HG02759 (cell line): ENCODE results near the gene MARCHF3.

ENCODE experiments used
- ATAC-seq: cut with Tn5 transposase; IDR thresholded peaks from one replicate; pipeline ENCODE4 v1.9.1; 2021; ENCODE audit warnings: mild to moderate bottlenecking, moderate library complexity; ENCODE audit not compliant: unreplicated experiment

MARCHF3 gene

DNA sequence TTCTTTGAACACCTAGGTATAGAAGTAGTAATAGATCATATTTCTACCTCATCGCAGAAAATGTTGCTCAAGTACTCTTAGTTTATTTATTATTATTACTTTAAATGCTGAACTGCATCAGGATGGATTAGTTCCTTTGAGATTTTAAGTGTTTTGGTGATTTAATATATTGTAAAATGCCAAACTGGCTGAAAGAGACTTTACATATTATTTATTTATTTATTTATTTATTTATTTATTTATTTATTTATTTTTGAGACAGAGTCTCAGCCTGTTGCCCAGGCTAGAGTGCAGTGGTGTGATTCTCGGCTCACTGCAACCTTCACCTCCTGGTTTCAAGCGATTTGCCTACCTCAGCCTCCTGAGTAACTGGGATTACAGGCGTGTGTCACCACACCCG, 211.1 kb downstream of the MARCHF3 start:
- ATAC-seq = no peak

DNA sequence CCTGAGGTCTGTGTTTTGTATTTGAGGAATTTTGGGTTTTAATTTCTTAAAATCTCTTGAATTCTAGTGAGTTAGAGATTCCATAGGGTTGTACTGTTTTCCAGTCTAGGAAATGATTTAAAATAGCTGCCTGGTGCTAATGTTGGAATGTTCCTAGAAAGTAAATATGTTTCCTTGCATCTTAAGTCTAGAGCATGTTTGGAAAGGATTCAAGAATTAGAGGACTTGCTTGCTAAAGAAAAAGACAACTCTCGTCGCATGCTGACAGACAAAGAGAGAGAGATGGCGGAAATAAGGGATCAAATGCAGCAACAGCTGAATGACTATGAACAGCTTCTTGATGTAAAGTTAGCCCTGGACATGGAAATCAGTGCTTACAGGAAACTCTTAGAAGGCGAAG, 211.6 kb downstream of the MARCHF3 start:
- ATAC-seq = no peak
